Fibroblast of villous mesenchyme (primary cell): Measurements from ENCODE around the gene MBIP. TPM values are rescaled to one million over a fixed set of nuclear protein-coding genes. Genes with fewer than 3 reads are reported as not detected.

Experiments
- DNase-seq: peaks from one replicate; pipeline ENCODE4 v3.0.0-alpha.2; 2010; ENCODE audit warnings: low read depth
- H3K4me3 ChIP-seq: 2 replicates; pipeline ENCODE4 v1.5.1; 2011; ENCODE audit warnings: low read depth, mild to moderate bottlenecking, low read length
- total RNA-seq: library from RNA; depleted of rRNA; stranded (reverse); fragments of >200 nt; gene quantifications from 2 replicates; pipeline ENCODE4 v1.2.3, GENCODE V29; 2012
- TF ChIP-seq, protein P1 (sequence below): IDR thresholded peaks from 2 replicates; pipeline ENCODE4 v1.5.1; 2012; ENCODE audit warnings: low read depth, mild to moderate bottlenecking, low read length; ENCODE audit not compliant: insufficient read depth

Gene MBIP
- total RNA-seq, 1 donor, result 18.1 TPM

DNA sequence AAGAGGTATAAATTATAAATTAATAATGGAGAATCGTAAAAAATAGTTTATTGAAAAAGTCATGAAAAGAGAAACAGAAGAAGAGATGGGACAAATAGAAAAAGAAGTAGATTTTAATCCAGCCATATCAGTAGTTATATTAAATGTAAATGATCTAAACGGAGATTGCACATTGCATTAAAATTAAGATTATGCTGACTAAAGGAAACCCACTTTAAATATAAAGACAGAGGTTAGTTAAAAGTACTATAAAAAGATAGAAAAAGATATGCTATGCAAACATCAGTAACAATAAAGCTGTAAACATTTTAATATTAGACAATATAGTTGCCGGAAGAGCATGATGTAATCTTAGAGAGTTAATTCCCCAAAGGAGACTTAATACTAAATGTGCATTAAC is 5.4 kb upstream of the MBIP start:
- H3K4me3 ChIP-seq, result no peak overlapping the region
- no peak for DNase-seq
- TF ChIP-seq, protein P1, sequence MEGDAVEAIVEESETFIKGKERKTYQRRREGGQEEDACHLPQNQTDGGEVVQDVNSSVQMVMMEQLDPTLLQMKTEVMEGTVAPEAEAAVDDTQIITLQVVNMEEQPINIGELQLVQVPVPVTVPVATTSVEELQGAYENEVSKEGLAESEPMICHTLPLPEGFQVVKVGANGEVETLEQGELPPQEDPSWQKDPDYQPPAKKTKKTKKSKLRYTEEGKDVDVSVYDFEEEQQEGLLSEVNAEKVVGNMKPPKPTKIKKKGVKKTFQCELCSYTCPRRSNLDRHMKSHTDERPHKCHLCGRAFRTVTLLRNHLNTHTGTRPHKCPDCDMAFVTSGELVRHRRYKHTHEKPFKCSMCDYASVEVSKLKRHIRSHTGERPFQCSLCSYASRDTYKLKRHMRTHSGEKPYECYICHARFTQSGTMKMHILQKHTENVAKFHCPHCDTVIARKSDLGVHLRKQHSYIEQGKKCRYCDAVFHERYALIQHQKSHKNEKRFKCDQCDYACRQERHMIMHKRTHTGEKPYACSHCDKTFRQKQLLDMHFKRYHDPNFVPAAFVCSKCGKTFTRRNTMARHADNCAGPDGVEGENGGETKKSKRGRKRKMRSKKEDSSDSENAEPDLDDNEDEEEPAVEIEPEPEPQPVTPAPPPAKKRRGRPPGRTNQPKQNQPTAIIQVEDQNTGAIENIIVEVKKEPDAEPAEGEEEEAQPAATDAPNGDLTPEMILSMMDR, result no peak

DNA sequence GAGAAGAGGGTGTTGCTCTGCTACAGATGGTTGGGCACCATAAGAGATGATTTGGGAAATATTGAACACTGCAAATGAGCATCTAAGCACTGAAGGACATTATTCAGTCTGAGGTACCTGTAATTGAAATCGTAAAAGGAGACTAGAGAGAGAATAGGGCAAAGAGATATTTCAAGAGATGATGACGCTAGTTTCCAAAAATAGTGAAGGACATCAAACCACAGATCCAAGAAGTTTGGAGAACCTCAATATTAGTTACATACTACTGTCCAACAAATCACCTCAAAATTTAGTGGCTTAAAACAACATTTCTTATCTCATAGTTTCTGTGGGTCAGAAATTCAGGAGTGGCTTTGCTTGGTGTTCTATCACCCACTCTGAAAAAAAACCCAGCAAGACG is 4.5 kb upstream of the MBIP start:
- TF ChIP-seq, protein P1, result no peak
- no peak overlapping the region for H3K4me3 ChIP-seq
- no peak for DNase-seq

DNA sequence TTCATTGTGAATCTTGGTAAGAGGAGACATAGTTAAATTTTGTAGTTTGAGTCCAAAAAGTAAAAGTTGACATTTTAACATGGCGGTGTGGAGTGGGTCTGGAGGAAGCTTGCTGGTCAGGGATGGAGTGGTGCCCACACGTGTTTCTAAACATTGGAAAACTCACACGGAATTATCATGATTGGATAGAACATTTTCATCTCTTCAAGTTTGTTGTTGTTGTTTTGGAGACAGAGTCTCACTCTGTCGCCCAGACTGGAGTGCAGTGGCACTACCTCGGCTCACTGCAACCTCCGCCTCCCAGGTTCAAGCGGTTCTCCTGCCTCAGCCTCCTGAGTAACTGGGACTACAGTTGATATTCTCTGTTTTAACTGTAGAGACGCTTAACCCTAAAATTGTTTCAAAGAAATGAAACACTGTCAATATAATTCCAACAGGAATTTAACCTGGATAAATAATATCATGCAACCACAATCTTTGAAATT is 502 bp upstream of the MBIP start:
- TF ChIP-seq, protein P1, result no peak
- peak overlapping the region; percentile 95 for H3K4me3 ChIP-seq
- no peak for DNase-seq

- TF ChIP-seq, protein P1, result no peak
- no peak for DNase-seq
- peak overlapping the region; percentile 95 for H3K4me3 ChIP-seq
Observed at GRCh38 chr14:36319899-36320199, 588 bp downstream of the MBIP start.

DNA sequence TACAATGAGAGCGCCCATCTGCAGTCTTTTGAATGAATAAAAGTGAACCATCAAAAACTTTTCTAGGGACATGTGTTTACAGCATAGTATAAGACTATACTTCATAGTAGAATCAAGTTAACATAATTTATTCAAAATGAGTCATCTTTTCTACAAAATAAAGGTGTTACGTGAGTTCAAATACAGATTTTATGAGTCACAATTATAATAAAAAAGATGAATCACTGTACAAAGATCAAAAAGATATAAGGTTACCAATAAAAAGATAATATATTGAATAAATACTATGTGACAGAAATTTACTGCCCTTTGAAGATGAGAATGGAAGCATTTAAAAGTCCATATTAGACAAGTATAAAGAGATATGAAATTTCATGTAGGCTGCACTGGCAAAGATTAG is 2.8 kb downstream of the MBIP start:
- TF ChIP-seq, protein P1, result no peak

DNA sequence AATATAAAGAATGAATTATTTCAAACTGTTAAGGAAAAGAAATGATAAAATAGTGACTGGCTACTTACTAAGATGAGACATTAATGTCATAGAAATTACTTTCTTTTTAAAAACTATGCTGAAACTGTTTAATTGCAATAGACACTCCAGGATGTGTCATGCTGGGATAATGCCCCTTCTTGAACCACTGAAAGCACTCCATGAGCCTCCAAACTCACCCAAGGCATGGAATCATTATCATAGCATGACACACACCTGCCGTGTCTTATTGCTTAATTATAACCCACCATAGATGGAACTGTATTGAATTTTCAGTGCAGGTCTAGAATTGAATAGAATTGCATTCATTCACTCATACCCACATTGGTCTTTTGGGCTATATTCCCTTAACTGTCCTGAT is 4.3 kb downstream of the MBIP start:
- H3K4me3 ChIP-seq, result no peak overlapping the region
- TF ChIP-seq, protein P1, result no peak
- DNase-seq, result no peak

More for the DNA sequence above, 2.8 kb downstream of the MBIP start:
- no peak for DNase-seq
- no peak overlapping the region for H3K4me3 ChIP-seq

GRCh38 chr14:36315159-36315853 is 5.1 kb downstream of the MBIP start:
- TF ChIP-seq, protein P1, result no peak
- DNase-seq, result no peak
- H3K4me3 ChIP-seq, result no peak overlapping the region
